ENCODE measurements around the gene EYA4. TPM values are rescaled to one million over a fixed set of nuclear protein-coding genes. Genes with fewer than 3 reads are reported as not detected.

The EYA4 gene
- total RNA-seq, 1 donor from 2014 or later = 1.6 TPM

DNA sequence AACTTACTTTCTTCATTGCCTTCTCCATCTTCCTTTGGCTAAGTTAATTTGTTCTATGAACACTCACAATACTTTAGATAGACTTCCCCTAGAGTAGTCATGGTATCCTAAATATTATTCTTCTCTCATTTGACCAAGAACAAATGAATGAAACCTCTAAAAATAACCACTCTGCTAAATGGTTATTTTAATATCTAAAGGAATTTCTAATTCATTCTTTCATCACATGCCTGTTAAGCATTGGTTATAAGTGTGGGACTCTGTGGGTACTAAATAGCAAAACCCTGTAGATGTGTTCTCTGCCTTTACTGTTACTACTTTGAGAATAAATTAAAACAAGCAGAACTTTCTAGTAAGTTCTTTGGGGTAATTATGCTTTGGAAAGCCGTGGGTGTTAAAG is 138.9 kb downstream of the EYA4 start:
- H2AFZ ChIP-seq (ENCODE audit: low read depth, low read length) = no peak overlapping the region
- no peaks in the 10 kb centered on the region for H3K36me3 Mint-ChIP-seq (ENCODE audit: low read depth, unreplicated experiment)
- no peaks in the 10 kb centered on the region for H3K27me3 ChIP-seq (ENCODE audit: insufficient read depth, low read length)
- H3K36me3 ChIP-seq (ENCODE audit: insufficient read depth, low read length) = no peaks in the 10 kb centered on the region
- H3K4me3 ChIP-seq (ENCODE audit: insufficient read depth, low read depth, low read length) = no peak overlapping the region
- no peaks in the 10 kb centered on the region for H3K4me1 ChIP-seq (ENCODE audit: insufficient read depth, low read length)
- H3K27me3 Mint-ChIP-seq (ENCODE audit: low read depth, unreplicated experiment) = no peaks in the 10 kb centered on the region
- H3K9ac ChIP-seq (ENCODE audit: low read length) = no peak overlapping the region
- H3K9me3 ChIP-seq (ENCODE audit: insufficient read depth, low read depth, low read length) = no peaks in the 10 kb centered on the region
- FAIRE-seq (no peak), DNase-seq (ENCODE audit: low read depth) (no peak)
- no peak overlapping the region for H3K27ac Mint-ChIP-seq (ENCODE audit: unreplicated experiment)
- TF ChIP-seq, protein P1, sequence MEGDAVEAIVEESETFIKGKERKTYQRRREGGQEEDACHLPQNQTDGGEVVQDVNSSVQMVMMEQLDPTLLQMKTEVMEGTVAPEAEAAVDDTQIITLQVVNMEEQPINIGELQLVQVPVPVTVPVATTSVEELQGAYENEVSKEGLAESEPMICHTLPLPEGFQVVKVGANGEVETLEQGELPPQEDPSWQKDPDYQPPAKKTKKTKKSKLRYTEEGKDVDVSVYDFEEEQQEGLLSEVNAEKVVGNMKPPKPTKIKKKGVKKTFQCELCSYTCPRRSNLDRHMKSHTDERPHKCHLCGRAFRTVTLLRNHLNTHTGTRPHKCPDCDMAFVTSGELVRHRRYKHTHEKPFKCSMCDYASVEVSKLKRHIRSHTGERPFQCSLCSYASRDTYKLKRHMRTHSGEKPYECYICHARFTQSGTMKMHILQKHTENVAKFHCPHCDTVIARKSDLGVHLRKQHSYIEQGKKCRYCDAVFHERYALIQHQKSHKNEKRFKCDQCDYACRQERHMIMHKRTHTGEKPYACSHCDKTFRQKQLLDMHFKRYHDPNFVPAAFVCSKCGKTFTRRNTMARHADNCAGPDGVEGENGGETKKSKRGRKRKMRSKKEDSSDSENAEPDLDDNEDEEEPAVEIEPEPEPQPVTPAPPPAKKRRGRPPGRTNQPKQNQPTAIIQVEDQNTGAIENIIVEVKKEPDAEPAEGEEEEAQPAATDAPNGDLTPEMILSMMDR (IDR thresholded peaks at IDR 0.05; ENCODE audit: insufficient read depth, low read depth, low read length) = no peak
- no peak for TF ChIP-seq EZH2 (IDR thresholded peaks at IDR 0.05; ENCODE audit: insufficient read depth, low read length)
- no peaks in the 10 kb centered on the region for H3K9me3 Mint-ChIP-seq (ENCODE audit: unreplicated experiment)
- H3K27ac ChIP-seq (ENCODE audit: low read depth, low read length) = no peak overlapping the region
- H3K4me3 Mint-ChIP-seq (ENCODE audit: unreplicated experiment) = no peak overlapping the region
- H4K20me1 ChIP-seq (ENCODE audit: insufficient read depth, low read length) = no peaks in the 10 kb centered on the region
- H3K4me1 Mint-ChIP-seq (ENCODE audit: low read depth, unreplicated experiment) = peaks cover 4% of the 10 kb centered on the region
- no peaks in the 10 kb centered on the region for H3K79me2 ChIP-seq (ENCODE audit: insufficient read depth, low read length)
- no peak overlapping the region for H3K4me2 ChIP-seq (ENCODE audit: low read length)

DNA sequence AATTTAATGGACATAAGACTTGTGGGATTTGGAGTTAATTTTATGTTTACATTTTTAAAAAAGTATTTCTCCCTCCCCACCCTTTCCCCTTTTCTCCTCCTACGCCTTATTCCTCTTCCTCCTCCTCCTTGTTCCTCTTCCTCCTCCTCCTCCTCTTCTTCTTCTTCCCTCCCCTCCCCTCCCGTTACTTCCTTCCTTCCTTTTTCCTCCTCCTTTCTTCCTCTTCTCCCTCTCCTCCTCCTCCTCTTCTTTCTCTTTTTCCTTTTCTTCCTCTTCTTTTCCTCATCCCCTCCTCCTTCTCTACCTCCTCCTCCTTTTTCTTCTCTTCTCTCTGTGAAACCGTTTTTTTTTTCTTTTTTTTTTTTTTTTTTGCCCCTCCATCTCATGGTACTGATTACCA is 139.6 kb downstream of the EYA4 start:
- Histone ChIP-seq H3K9ac (ENCODE audit: low read length) (no peak overlapping the region), H3K4me1 (ENCODE audit: insufficient read depth, low read length) (no peaks in the 10 kb centered on the region), H3K79me2 (ENCODE audit: insufficient read depth, low read length) (no peaks in the 10 kb centered on the region), H3K36me3 (ENCODE audit: insufficient read depth, low read length) (no peaks in the 10 kb centered on the region), H3K27ac (ENCODE audit: low read depth, low read length) (no peak overlapping the region), H3K4me2 (ENCODE audit: low read length) (no peak overlapping the region), H3K27me3 (ENCODE audit: insufficient read depth, low read length) (no peaks in the 10 kb centered on the region), H3K4me3 (ENCODE audit: insufficient read depth, low read depth, low read length) (no peak overlapping the region), H4K20me1 (ENCODE audit: insufficient read depth, low read length) (no peaks in the 10 kb centered on the region), H3K9me3 (ENCODE audit: insufficient read depth, low read depth, low read length) (no peaks in the 10 kb centered on the region), H2AFZ (ENCODE audit: low read depth, low read length) (no peak overlapping the region)
- Mint-ChIP-seq H3K27ac (ENCODE audit: unreplicated experiment) (no peak overlapping the region), H3K9me3 (ENCODE audit: unreplicated experiment) (no peaks in the 10 kb centered on the region), H3K4me1 (ENCODE audit: low read depth, unreplicated experiment) (peaks cover 4% of the 10 kb centered on the region), H3K36me3 (ENCODE audit: low read depth, unreplicated experiment) (no peaks in the 10 kb centered on the region), H3K27me3 (ENCODE audit: low read depth, unreplicated experiment) (no peaks in the 10 kb centered on the region), H3K4me3 (ENCODE audit: unreplicated experiment) (no peak overlapping the region)
- TF ChIP-seq, protein P1 (IDR thresholded peaks at IDR 0.05; ENCODE audit: insufficient read depth, low read depth, low read length) = no peak
- TF ChIP-seq EZH2 (IDR thresholded peaks at IDR 0.05; ENCODE audit: insufficient read depth, low read length) = no peak
- DNase-seq (ENCODE audit: low read depth) (no peak), FAIRE-seq (no peak)

DNA sequence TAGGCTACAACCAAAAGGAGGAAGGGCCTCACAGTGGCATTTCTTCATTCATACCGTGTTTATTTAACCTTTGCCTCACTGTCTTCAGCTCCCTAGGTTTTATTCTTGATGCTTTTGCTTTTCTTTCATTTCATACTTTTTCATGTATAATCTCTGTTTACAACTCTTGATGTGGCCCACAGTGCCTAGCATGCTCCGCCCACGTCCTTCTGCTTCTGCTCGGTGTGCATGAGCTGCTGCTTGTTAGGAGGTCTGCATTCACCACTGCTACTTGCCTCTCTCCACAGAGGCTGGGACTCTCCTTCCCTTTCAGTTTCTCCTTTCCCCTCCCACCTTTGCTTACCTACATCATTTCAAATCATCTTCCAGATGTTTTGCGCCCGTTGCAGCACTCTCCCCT is 147.6 kb downstream of the EYA4 start:
- H3K9me3 ChIP-seq (ENCODE audit: insufficient read depth, low read depth, low read length) = no peaks in the 10 kb centered on the region
- no peaks in the 10 kb centered on the region for H3K9me3 Mint-ChIP-seq (ENCODE audit: unreplicated experiment)
- no peaks in the 10 kb centered on the region for H3K27me3 ChIP-seq (ENCODE audit: insufficient read depth, low read length)
- H3K4me1 ChIP-seq (ENCODE audit: insufficient read depth, low read length) = peaks cover 10% of the 10 kb centered on the region
- no peak overlapping the region for H3K4me3 ChIP-seq (ENCODE audit: insufficient read depth, low read depth, low read length)
- no peak overlapping the region for H3K9ac ChIP-seq (ENCODE audit: low read length)
- no peak overlapping the region for H2AFZ ChIP-seq (ENCODE audit: low read depth, low read length)
- H3K4me2 ChIP-seq (ENCODE audit: low read length) = no peak overlapping the region
- H3K27me3 Mint-ChIP-seq (ENCODE audit: low read depth, unreplicated experiment) = no peaks in the 10 kb centered on the region
- no peaks in the 10 kb centered on the region for H3K79me2 ChIP-seq (ENCODE audit: insufficient read depth, low read length)
- DNase-seq (ENCODE audit: low read depth) (no peak), FAIRE-seq (no peak)
- H3K4me3 Mint-ChIP-seq (ENCODE audit: unreplicated experiment) = no peak overlapping the region
- H4K20me1 ChIP-seq (ENCODE audit: insufficient read depth, low read length) = no peaks in the 10 kb centered on the region
- H3K4me1 Mint-ChIP-seq (ENCODE audit: low read depth, unreplicated experiment) = peaks cover 7% of the 10 kb centered on the region
- H3K27ac Mint-ChIP-seq (ENCODE audit: unreplicated experiment) = no peak overlapping the region
- no peak overlapping the region for H3K27ac ChIP-seq (ENCODE audit: low read depth, low read length)
- no peaks in the 10 kb centered on the region for H3K36me3 ChIP-seq (ENCODE audit: insufficient read depth, low read length)
- no peaks in the 10 kb centered on the region for H3K36me3 Mint-ChIP-seq (ENCODE audit: low read depth, unreplicated experiment)
- TF ChIP-seq, protein P1 (IDR thresholded peaks at IDR 0.05; ENCODE audit: insufficient read depth, low read depth, low read length) = no peak
- TF ChIP-seq EZH2 (IDR thresholded peaks at IDR 0.05; ENCODE audit: insufficient read depth, low read length) = no peak
